DMS153 treated with DMSO at 0.1 percent for 48 hours (cell line): ENCODE results near the gene SPATA12.
A peak's percentile ranks its signal among the peaks of the same experiment; 100 is the strongest.
"Not testable (repeated sequence)": the region's sequence is repeated elsewhere in the genome, so short reads cannot be mapped to it uniquely, and the experiment has no call there.

ENCODE experiments used
- DNase-seq: peaks from one replicate; lab custom pipeline; 2025; ENCODE audit not compliant: unreplicated experiment; lab: John Stamatoyannopoulos, UW

SPATA12 gene

GRCh38 chr3:57082481-57082880 lies 22.0 kb downstream of the SPATA12 start:
- DNase-seq, result no peak

DNA sequence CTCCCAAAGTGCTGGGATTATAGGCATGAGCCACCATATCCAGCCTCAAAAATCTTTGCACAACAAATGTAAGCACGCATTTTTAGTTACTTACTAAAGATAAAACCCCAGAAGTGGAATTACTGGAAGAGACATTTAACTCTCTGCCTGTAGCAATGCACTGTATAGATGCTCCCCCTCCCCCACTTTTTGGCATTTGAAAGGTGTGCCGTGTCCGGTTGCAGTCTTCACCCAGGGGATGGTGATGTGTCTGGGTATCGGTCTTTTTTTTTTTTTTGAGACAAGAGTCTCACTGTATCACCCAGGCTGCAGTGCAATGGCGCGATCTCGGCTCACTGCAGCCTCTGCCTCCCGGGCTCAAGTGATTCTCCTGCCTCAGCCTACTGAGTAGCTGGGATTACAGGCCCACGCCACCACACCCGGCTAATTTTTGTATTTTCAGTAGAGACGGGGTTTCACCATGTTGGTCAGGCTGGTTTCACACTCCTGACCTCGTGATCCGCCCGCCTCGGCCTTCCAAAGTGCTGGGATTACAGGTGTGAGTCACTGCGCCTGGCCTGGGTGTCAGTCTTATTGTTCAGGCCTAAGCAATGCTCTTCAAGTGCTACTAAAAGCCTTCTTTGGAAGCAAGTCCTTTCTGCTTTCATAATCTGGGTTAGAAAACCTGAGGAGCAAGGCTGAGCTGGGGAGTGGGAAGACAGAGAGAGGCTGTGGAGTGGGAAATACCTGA lies 23.0 kb downstream of the SPATA12 start:
- DNase-seq, result not testable (repeated sequence)

DNA sequence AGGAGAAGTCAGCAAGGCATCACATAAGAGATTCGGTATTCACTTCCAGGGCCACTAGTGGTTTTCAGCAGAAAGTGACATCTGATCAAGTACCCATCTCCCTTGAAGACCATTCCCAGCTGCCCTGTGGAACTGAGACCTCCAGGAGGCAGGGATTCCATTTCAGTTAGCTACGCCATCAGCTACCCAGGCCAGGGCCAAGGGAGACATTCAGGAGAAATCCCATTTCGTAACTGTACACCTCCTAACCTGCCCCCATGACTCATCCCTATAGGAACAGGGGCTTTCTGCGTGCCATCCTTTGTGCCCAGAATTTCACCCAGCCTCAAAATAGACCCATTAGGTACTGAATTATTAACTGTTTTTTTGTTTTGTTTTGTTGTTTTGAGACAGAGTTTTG lies 24.7 kb downstream of the SPATA12 start:
- DNase-seq, result no peak

- no peak for DNase-seq
Observed at GRCh38 chr3:57086201-57086600, 25.7 kb downstream of the SPATA12 start.

DNA sequence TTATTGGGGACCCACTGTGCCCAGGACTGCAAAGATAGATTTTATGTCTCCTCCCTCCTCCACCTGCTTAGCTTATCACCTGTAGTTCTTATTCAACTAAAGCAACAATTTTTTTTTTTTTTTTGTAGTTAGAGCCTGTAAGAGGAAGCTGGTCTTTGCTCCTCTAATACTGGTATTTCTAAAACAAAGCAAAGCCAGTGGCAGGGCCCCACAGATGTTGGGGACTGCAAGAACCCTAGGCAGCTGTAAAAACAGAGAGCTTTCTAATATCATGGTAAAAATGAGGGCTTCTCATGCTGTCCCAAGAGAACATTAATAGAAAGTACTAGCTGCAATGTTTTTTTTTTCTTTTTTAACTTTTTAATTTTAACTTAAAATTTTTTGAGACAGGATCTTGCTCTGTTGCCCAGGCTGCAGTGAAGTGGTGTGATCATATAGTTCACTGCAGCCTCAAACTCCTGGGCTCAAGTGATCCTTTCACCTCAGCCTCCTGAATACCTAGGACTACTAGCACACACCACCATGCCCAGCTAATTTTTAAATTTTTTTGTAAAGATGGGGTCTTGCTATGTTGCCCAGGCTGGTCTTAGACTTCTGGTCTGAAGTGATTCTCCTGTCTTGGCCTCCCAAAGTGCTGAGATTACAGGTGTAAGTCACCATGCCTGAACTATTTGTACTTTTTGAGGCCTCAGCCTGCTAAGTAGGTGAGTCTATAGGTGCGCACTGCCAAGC lies 27.1 kb downstream of the SPATA12 start:
- no peak for DNase-seq

- no peak for DNase-seq
Observed at GRCh38 chr3:57088503-57088902, 28.0 kb downstream of the SPATA12 start.

GRCh38 chr3:57089043-57089442 lies 28.6 kb downstream of the SPATA12 start:
- no peak for DNase-seq

DNA sequence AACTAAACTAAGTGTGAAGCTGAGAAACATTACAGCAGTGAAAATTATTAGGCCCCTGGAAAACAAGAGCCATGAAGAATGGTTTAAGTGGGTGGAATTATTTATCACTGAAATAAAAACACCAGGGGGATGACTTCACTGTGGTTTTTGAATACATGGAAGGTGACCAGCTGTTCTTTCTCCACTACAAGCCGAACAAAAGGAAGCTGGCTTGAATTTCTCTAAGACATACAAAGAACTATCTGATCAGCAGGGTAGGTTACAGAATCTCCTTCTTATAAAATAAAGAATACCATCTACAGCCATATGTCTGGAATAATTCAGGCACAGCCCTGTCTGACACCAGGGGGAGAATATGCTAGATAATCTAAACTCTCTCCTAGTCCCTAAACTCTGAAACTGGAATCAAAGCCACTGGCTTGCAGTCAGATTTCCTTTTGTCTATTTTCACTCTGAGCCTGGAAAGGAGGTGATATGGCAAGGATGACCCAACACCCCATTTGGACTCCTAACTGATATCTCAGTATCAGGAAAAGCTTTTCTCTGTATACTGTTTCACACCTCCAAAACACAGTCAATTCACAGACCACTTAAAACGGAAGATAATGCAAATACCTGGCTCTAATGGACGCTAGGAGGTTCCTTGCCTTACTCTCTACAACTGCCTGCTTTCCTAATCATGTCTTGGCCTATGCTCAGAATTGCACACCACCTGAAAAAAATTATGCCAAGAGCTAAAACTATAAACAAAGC lies 31.2 kb downstream of the SPATA12 start:
- DNase-seq, result no peak

- no peak for DNase-seq
Observed at GRCh38 chr3:57093489-57093888, 33.0 kb downstream of the SPATA12 start.

DNA sequence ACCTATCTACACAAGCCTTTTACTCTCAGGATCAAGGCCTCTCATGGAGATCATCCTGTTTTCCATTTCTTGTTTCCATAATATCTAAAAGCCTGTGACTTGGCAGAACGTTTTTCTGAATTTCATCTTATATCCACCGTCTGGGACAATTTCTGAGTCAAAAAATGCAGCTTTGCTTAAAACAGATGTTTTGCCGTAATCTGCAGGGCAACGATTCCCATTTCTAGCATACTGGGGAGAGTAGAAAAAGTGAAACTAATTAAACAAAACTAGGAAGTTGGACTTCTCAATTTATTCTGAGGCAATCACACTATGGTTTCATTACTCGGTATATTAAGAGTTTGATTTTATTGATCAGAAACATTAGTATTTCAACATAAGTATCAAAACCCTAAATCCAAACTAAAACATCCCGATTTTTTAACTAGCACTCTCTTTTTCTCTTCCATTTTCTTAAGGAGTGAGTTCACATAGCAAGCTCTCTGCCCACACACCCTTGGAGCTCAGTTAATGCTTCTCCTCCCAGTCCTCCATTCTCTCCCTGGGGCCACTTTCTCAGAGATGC lies 33.6 kb downstream of the SPATA12 start:
- DNase-seq, result no peak

DNA sequence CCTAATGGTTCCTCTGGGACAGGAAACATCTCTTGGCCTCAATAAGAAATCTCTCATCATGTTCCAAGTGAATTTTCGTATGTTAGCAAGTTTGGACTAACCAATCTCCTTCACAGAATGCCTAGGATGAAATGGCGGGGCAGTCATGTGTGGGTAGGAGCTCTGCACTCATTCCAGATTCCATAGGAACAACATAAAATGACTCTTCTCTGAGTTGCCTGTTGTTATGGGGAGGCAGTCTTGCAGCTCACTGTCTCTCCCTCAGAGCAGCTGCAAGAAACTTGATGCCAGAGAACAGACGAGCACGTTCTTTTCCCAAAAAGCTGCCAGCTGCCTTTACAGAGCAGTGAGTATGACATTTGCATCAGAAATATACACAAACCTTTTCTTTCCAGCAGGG lies 34.1 kb downstream of the SPATA12 start:
- no peak for DNase-seq

DNA sequence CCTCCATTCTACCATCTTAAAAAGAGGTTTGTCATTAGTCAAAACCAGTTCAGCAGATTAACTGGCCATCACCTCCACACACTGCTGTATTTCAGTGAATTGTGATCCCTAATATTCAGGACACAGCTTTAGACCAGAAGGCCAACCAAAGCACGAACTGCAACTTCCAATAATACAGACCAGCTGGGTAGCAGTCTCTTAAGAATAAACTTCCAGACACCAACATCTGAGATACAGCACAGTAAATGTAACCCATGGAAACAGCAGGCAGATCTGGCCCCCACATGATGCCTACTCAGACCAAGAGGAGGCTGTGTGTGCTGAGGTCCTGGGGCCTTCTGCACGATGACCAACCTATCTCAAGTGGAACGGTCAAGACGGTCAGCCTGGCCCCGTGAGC lies 34.9 kb downstream of the SPATA12 start:
- no peak for DNase-seq

GRCh38 chr3:57097536-57097935 lies 37.1 kb downstream of the SPATA12 start:
- no peak for DNase-seq

DNA sequence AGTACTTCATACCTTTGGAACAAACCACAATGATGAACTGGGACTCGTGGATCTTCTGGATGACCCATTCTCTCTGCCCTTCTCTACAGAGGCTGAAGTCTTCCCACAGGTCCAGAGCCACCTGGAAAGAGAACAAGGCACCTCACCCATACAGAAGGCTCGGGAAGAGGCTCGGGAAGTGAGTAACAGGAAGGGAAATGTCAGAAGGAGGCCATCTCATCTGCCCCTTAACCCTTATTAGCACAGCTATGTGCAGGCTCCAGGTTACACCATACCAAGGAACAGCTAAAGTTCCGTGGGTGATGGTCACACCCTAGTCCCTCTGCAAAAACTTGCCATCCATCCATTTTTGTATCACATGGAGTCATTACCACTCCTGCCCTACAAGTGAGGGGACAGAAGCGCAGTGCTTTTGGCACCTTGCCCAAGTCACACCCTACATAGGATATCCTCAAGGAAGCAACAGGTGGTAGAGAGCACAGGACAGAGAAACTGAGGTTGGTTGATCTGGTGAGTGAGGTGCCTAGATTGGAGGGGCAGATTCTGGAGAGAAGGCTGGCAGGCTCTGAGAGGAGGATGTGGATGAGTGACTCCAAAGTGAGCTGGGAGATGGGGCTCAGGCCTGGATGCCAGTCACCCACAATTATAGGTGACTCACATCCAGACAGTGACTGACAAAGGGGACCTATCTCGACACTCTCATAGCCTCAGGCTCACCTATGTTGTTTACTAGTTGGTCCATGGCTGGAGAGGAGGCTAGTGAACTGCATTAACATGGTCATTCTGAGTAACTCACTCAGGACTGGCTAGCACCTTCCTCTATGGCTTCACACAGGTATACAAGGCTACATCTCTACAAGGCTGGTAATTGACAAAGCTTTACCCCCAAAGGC lies 38.2 kb downstream of the SPATA12 start:
- DNase-seq, result no peak

DNA sequence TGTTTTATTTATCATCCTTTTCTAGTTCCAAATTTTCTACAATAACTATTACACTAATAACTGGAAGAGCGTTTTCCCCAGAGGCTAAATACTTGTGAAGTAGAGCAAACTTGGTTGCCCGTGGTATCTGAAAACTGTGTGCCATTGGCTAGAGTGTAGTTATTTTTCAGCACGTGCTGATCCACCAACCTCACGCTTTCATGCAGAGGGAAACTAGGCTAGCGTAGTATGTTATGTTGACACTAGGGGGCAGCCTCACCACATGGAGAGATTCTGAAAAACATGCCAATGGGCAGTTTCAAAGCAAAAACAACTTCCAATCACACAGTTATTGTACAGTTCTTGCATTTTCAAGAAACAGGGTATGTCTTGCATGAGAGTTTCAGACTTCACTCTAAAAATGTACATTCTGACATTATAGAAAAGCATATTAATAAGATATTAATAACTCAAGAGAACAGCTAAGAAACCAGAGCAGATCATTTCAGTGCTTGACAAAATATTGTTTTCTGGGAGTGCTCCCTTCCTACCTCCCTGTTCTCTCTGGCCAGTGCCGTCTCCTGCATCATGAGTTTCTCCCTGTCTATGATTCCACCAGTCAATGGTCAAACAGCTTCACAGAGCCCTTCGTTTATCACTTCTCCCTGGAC lies 39.7 kb downstream of the SPATA12 start:
- DNase-seq, result peak; percentile 11

GRCh38 chr3:57105585-57105984 lies 45.1 kb downstream of the SPATA12 start:
- DNase-seq, result no peak

DNA sequence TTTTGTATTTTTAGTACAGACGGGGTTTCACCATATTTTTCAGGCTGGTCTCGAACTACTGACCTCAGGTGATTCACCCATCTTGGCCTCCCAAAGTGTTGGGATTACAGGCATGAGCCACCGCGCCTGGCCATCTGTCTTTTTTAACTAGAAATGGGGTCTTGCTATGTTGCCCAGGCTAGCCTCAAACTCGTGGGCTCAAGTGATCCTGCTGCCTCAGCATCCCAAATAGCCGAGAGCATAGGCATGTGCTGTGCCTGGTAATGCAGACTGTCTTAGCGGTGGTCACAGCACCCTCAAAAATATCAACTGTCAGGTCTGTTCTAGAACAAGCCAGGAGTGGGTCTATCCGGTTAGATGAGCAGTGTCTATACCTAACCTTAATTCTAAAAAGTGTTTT lies 48.2 kb downstream of the SPATA12 start:
- DNase-seq, result no peak

DNA sequence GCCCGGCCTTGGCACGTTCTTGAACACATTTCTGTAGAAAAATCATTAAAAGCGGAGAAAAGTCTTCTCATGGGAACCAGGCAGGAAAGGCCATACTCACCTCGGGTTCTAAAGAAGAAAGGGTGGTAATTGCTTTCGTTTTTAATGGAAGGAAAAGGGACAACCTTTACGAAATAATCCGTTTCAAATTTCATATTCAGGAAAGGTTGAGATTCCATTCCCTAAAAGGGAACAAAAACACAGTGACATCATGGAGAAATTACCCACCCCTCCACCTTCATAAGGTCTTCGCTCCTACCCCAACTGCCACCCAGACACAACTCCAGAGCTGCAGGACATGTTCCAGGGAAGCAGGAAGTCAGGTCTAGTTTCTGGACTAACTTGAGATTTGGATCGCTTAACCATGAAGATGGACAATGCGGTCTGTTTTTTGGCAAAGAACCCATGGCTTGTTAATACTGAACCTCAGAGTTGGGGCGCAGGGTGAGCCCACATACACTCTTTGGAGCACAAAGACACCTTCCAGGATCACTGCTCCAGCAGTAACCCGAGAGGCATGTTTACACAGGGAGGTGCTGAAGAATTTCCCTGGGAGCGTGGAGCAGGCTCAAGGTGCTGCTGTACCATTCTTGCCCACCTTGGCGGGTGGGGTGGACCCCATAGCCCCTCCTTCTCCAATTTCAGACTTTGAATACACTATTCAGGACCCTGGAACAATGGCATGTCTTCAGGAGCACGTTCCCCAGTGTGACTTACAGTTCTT lies 49.2 kb downstream of the SPATA12 start:
- no peak for DNase-seq

DNA sequence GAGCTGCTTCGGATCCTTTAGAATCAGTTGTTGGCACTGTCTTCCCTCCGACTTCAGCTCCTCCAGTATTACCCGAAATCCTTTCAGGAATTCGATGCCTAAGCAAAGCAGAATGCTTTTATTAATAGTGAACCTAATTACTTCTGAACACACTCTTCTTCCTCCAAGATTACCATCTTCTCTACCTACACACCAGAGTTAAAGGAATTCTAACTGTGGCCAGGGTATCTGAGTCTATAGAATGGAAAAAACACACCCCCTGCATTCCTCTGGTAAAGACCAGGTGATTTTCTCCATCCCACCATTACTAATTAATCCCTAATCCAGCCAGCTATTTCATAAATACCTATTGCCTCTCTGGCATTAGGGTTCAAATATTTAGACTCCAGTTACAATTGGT lies 49.8 kb downstream of the SPATA12 start:
- no peak for DNase-seq
